ENCODE results near the gene GPR156. TPM values are rescaled to one million over a fixed set of nuclear protein-coding genes. Genes with fewer than 3 reads are reported as not detected.
"Not testable (repeated sequence)": the region's sequence is repeated elsewhere in the genome, so short reads cannot be mapped to it uniquely, and the experiment has no call there.

GPR156 gene
- 0.42 TPM for total RNA-seq

GRCh38 chr3:120284747-120285507 is at the start of gene GPR156:
GPR156 (minus strand) TSS chr3:120285222; CDS start chr3:120244098, 41,124 bp downstream.
- no peak within 1 kb of the TSS for H3K4me3 ChIP-seq (ENCODE audit: low read length)
- peaks cover 50% of the 10 kb centered on the region for H3K27me3 ChIP-seq (ENCODE audit: insufficient read depth, low read length)
- H3K4me1 ChIP-seq (ENCODE audit: insufficient read depth, low read length), result no peaks in the 10 kb centered on the region
- no peaks in the 10 kb centered on the region for H3K9me3 ChIP-seq (ENCODE audit: low read depth, low read length)

- H3K4me3 ChIP-seq (ENCODE audit: low read length), result no peak overlapping the region
- no peaks in the 10 kb centered on the region for H3K27me3 ChIP-seq (ENCODE audit: insufficient read depth, low read length)
- H3K4me1 ChIP-seq (ENCODE audit: insufficient read depth, low read length), result no peaks in the 10 kb centered on the region
- H3K9me3 ChIP-seq (ENCODE audit: low read depth, low read length), result no peaks in the 10 kb centered on the region
Measured at GRCh38 chr3:120332646-120333045, 47.6 kb upstream of the GPR156 start.

GRCh38 chr3:120331076-120331475 is 46.1 kb upstream of the GPR156 start:
- Histone ChIP-seq H3K9me3 (ENCODE audit: low read depth, low read length) (no peaks in the 10 kb centered on the region), H3K27me3 (ENCODE audit: insufficient read depth, low read length) (no peaks in the 10 kb centered on the region), H3K4me3 (ENCODE audit: low read length) (no peak overlapping the region), H3K4me1 (ENCODE audit: insufficient read depth, low read length) (no peaks in the 10 kb centered on the region)

- no peaks in the 10 kb centered on the region for H3K4me1 ChIP-seq (ENCODE audit: insufficient read depth, low read length)
- no peaks in the 10 kb centered on the region for H3K9me3 ChIP-seq (ENCODE audit: low read depth, low read length)
- no peaks in the 10 kb centered on the region for H3K27me3 ChIP-seq (ENCODE audit: insufficient read depth, low read length)
- no peak overlapping the region for H3K4me3 ChIP-seq (ENCODE audit: low read length)
Measured at GRCh38 chr3:120326784-120327183, 41.8 kb upstream of the GPR156 start.

- no peak overlapping the region for H3K4me3 ChIP-seq (ENCODE audit: low read length)
- H3K4me1 ChIP-seq (ENCODE audit: insufficient read depth, low read length), result no peaks in the 10 kb centered on the region
- H3K9me3 ChIP-seq (ENCODE audit: low read depth, low read length), result peaks cover 2% of the 10 kb centered on the region
- no peaks in the 10 kb centered on the region for H3K27me3 ChIP-seq (ENCODE audit: insufficient read depth, low read length)
Measured at GRCh38 chr3:120324190-120324589, 39.2 kb upstream of the GPR156 start.

- not testable (repeated sequence) for H3K4me3 ChIP-seq (ENCODE audit: low read length); H3K27me3 ChIP-seq (ENCODE audit: insufficient read depth, low read length); H3K9me3 ChIP-seq (ENCODE audit: low read depth, low read length); H3K4me1 ChIP-seq (ENCODE audit: insufficient read depth, low read length)
Measured at GRCh38 chr3:120323761-120324160, 38.7 kb upstream of the GPR156 start.

GRCh38 chr3:120311863-120312794 is 27.1 kb upstream of the GPR156 start:
- Histone ChIP-seq H3K4me3 (ENCODE audit: low read length) (no peak overlapping the region), H3K4me1 (ENCODE audit: insufficient read depth, low read length) (no peaks in the 10 kb centered on the region), H3K27me3 (ENCODE audit: insufficient read depth, low read length) (no peaks in the 10 kb centered on the region), H3K9me3 (ENCODE audit: low read depth, low read length) (no peaks in the 10 kb centered on the region)

- Histone ChIP-seq H3K9me3 (ENCODE audit: low read depth, low read length) (no peaks in the 10 kb centered on the region), H3K27me3 (ENCODE audit: insufficient read depth, low read length) (no peaks in the 10 kb centered on the region), H3K4me3 (ENCODE audit: low read length) (no peak overlapping the region), H3K4me1 (ENCODE audit: insufficient read depth, low read length) (no peaks in the 10 kb centered on the region)
Measured at GRCh38 chr3:120306519-120307455, 21.8 kb upstream of the GPR156 start.

GRCh38 chr3:120304616-120305015 is 19.6 kb upstream of the GPR156 start:
- H3K27me3 ChIP-seq (ENCODE audit: insufficient read depth, low read length), result no peaks in the 10 kb centered on the region
- H3K4me1 ChIP-seq (ENCODE audit: insufficient read depth, low read length), result no peaks in the 10 kb centered on the region
- no peaks in the 10 kb centered on the region for H3K9me3 ChIP-seq (ENCODE audit: low read depth, low read length)
- no peak overlapping the region for H3K4me3 ChIP-seq (ENCODE audit: low read length)

- no peaks in the 10 kb centered on the region for H3K9me3 ChIP-seq (ENCODE audit: low read depth, low read length)
- no peak overlapping the region for H3K4me3 ChIP-seq (ENCODE audit: low read length)
- H3K27me3 ChIP-seq (ENCODE audit: insufficient read depth, low read length), result no peaks in the 10 kb centered on the region
- H3K4me1 ChIP-seq (ENCODE audit: insufficient read depth, low read length), result no peaks in the 10 kb centered on the region
Measured at GRCh38 chr3:120302361-120302760, 17.3 kb upstream of the GPR156 start.

- H3K9me3 ChIP-seq (ENCODE audit: low read depth, low read length), result no peaks in the 10 kb centered on the region
- H3K27me3 ChIP-seq (ENCODE audit: insufficient read depth, low read length), result no peaks in the 10 kb centered on the region
- H3K4me1 ChIP-seq (ENCODE audit: insufficient read depth, low read length), result no peaks in the 10 kb centered on the region
- no peak overlapping the region for H3K4me3 ChIP-seq (ENCODE audit: low read length)
Measured at GRCh38 chr3:120300971-120301370, 15.9 kb upstream of the GPR156 start.

GRCh38 chr3:120299403-120299802 is 14.4 kb upstream of the GPR156 start:
- Histone ChIP-seq H3K4me1 (ENCODE audit: insufficient read depth, low read length) (no peaks in the 10 kb centered on the region), H3K9me3 (ENCODE audit: low read depth, low read length) (no peaks in the 10 kb centered on the region), H3K27me3 (ENCODE audit: insufficient read depth, low read length) (no peaks in the 10 kb centered on the region), H3K4me3 (ENCODE audit: low read length) (no peak overlapping the region)

- no peaks in the 10 kb centered on the region for H3K27me3 ChIP-seq (ENCODE audit: insufficient read depth, low read length)
- H3K9me3 ChIP-seq (ENCODE audit: low read depth, low read length), result no peaks in the 10 kb centered on the region
- no peaks in the 10 kb centered on the region for H3K4me1 ChIP-seq (ENCODE audit: insufficient read depth, low read length)
- no peak overlapping the region for H3K4me3 ChIP-seq (ENCODE audit: low read length)
Measured at GRCh38 chr3:120298996-120299395, 14.0 kb upstream of the GPR156 start.

- not testable (repeated sequence) for H3K27me3 ChIP-seq (ENCODE audit: insufficient read depth, low read length); H3K4me1 ChIP-seq (ENCODE audit: insufficient read depth, low read length); H3K9me3 ChIP-seq (ENCODE audit: low read depth, low read length); H3K4me3 ChIP-seq (ENCODE audit: low read length)
Measured at GRCh38 chr3:120291552-120291951, 6.5 kb upstream of the GPR156 start.

GRCh38 chr3:120289636-120290035 is 4.6 kb upstream of the GPR156 start:
- Histone ChIP-seq H3K9me3 (ENCODE audit: low read depth, low read length) (peaks cover 6% of the 10 kb centered on the region), H3K4me3 (ENCODE audit: low read length) (no peak overlapping the region), H3K4me1 (ENCODE audit: insufficient read depth, low read length) (no peaks in the 10 kb centered on the region), H3K27me3 (ENCODE audit: insufficient read depth, low read length) (peaks cover 24% of the 10 kb centered on the region)

Data from mononuclear cell (primary cell).